Hepatocyte (in vitro differentiated cells): ENCODE results near the gene RALGDS. TPM values are rescaled to one million over a fixed set of nuclear protein-coding genes. Genes with fewer than 3 reads are reported as not detected.

ENCODE experiments used
- DNase-seq: peaks from one replicate; pipeline ENCODE4 v3.0.0-alpha.2; 2016; ENCODE audit warnings: low spot score
- H2AFZ ChIP-seq: fragments of 200-600 bp; sonication (generic); 2 replicates; pipeline ENCODE4 v1.6.0; 2016; ENCODE audit warnings: antibody characterized with exemption, mild to moderate bottlenecking
- H3K27ac ChIP-seq: fragments of 200-600 bp; sonication (generic); 2 replicates; pipeline ENCODE4 v1.5.1; 2016; ENCODE audit warnings: mild to moderate bottlenecking
- H3K27me3 ChIP-seq: fragments of 200-600 bp; sonication (generic); 2 replicates; pipeline ENCODE4 v1.6.1; 2016
- H3K36me3 ChIP-seq: fragments of 200-600 bp; sonication (generic); replicated peaks from 2 replicates; pipeline ENCODE4 v1.5.1; 2016; ENCODE audit warnings: low read depth; ENCODE audit not compliant: insufficient read depth
- H3K4me1 ChIP-seq: fragments of 200-600 bp; sonication (generic); 2 replicates; pipeline ENCODE4 v1.5.1; 2016; ENCODE audit warnings: mild to moderate bottlenecking, moderate library complexity; ENCODE audit not compliant: insufficient read depth
- H3K4me2 ChIP-seq: fragments of 200-600 bp; sonication (generic); 2 replicates; pipeline ENCODE4 v1.6.0; 2016
- H3K4me3 ChIP-seq: fragments of 200-600 bp; sonication (generic); 2 replicates; pipeline ENCODE4 v1.5.1; 2016; ENCODE audit warnings: mild to moderate bottlenecking
- H3K79me2 ChIP-seq: fragments of 200-600 bp; sonication (generic); 2 replicates; pipeline ENCODE4 v1.6.0; 2017; ENCODE audit warnings: mild to moderate bottlenecking
- H3K9me2 ChIP-seq: fragments of 200-600 bp; sonication (generic); replicated peaks from 2 replicates; pipeline ENCODE4 v1.6.0; 2017; ENCODE audit warnings: mild to moderate bottlenecking; ENCODE audit not compliant: insufficient read depth
- H3K9me3 ChIP-seq: fragments of 200-600 bp; sonication (generic); 2 replicates; pipeline ENCODE4 v1.5.1; 2016; ENCODE audit warnings: low read depth, mild to moderate bottlenecking
- H4K20me1 ChIP-seq: fragments of 200-600 bp; sonication (generic); 2 replicates; pipeline ENCODE4 v1.6.0; 2016; ENCODE audit warnings: mild to moderate bottlenecking; ENCODE audit not compliant: insufficient read depth, poor library complexity, severe bottlenecking
- EZH2 ChIP-seq: fragments of 200-600 bp; sonication (generic); IDR thresholded peaks from 2 replicates; pipeline ENCODE4 v1.6.1; 2016; ENCODE audit warnings: antibody characterized with exemption, mild to moderate bottlenecking, borderline replicate concordance
- EZH2phosphoT487 ChIP-seq: fragments of 200-600 bp; sonication (generic); IDR thresholded peaks from one replicate; pipeline ENCODE4 v1.6.1; 2018; ENCODE audit warnings: antibody characterized with exemption, mild to moderate bottlenecking, low read depth, moderate library complexity; ENCODE audit not compliant: unreplicated experiment, severe bottlenecking
- WGBS: methylation state at CpG from one replicate; pipeline ENCODE4 v1.1.6; 2016; ENCODE audit warnings: low lambda C conversion rate; ENCODE audit errors: missing lambda C conversion rate; 5-methylcytosine and 5-hydroxymethylcytosine counted together
- polyA plus RNA-seq: library from polyadenylated mRNA; unstranded; fragments of >200 nt; fragmentation: Nextera tagmentation; extraction: Ambion mirVana; gene quantifications from 2 replicates; pipeline ENCODE4 v1.2.1, GENCODE V29; 2016
- total RNA-seq: library from RNA; depleted of rRNA; stranded (reverse); fragments of >200 nt; gene quantifications from 2 replicates; pipeline ENCODE4 v1.2.3, GENCODE V29; 2014
- TF ChIP-seq, protein P1 (sequence below): fragments of 200-600 bp; sonication (generic); IDR thresholded peaks from 2 replicates; pipeline ENCODE4 v1.5.1; 2016; ENCODE audit warnings: antibody characterized with exemption, mild to moderate bottlenecking; ENCODE audit not compliant: poor library complexity

RALGDS gene
- total and polyA plus RNA-seq, 2 experiments from 2014 or later: 26.9 to 48.0 TPM

DNA sequence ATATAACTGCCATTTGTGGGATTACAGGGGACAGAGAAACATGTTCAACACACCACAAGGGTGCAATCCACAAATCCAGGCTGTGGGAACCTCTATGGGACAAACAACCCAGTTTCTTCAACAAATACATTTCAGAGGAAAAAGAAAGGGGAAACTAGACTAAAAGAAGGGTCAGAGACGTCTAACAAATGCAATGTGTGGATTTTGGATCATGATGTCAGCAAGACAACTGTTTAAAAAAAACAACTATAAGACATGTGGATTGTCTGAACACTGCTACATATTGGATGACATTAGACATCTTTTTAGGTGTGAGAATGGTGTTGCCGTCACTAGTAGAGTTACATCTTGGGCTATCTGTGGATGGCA, 3.9 kb upstream of the RALGDS start:
- TF ChIP-seq EZH2 (no peak), EZH2phosphoT487 (no peak)
- TF ChIP-seq, protein P1, sequence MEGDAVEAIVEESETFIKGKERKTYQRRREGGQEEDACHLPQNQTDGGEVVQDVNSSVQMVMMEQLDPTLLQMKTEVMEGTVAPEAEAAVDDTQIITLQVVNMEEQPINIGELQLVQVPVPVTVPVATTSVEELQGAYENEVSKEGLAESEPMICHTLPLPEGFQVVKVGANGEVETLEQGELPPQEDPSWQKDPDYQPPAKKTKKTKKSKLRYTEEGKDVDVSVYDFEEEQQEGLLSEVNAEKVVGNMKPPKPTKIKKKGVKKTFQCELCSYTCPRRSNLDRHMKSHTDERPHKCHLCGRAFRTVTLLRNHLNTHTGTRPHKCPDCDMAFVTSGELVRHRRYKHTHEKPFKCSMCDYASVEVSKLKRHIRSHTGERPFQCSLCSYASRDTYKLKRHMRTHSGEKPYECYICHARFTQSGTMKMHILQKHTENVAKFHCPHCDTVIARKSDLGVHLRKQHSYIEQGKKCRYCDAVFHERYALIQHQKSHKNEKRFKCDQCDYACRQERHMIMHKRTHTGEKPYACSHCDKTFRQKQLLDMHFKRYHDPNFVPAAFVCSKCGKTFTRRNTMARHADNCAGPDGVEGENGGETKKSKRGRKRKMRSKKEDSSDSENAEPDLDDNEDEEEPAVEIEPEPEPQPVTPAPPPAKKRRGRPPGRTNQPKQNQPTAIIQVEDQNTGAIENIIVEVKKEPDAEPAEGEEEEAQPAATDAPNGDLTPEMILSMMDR: no peak
- Histone ChIP-seq H3K79me2 (peaks cover 11% of the 10 kb centered on the region), H3K4me3 (no peak overlapping the region), H3K27ac (no peak overlapping the region), H2AFZ (no peak overlapping the region), H3K36me3 (no peaks in the 10 kb centered on the region), H4K20me1 (peaks cover 21% of the 10 kb centered on the region), H3K27me3 (no peaks in the 10 kb centered on the region), H3K9me2 (no peaks in the 10 kb centered on the region), H3K9me3 (no peaks in the 10 kb centered on the region), H3K4me1 (peaks cover 23% of the 10 kb centered on the region), H3K4me2 (no peak overlapping the region)
- WGBS: 91% methylated on average over 2 of the region's 2 CpGs
- no peak for DNase-seq

DNA sequence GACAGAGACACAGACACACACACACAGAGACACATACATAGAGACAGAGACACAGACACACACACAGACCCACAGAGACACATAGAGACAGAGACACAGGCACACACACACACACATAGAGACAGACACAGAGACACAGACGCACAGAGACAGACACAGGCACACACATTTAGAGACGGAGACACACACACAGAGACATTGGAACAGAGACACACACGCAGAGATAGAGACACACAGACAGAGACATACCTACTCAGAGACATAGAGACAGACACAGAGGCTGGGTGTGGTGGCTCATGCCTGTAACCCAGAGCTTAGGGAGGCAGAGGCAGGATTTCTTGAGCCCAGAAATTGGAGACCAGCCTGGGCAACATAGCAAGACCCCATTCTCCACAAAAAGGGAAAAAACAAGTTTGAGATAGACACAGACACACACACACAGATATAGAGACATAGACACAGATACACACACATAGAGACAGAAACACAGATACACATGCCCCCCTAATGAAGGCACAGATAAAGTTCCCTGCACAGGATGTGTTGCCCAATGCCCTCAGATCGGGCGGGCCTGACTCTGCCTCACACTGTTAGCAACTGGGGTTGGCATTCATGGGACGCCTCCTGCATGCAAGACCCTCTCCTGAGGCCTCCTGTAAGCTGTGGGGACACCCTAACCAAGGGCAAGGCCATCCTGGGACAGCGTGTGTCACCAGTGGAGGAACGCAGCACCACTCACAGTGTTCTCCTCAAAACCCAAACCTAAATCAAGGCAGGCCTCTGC, 3.3 kb upstream of the RALGDS start:
- Histone ChIP-seq H4K20me1 (peaks cover 24% of the 10 kb centered on the region), H3K79me2 (peaks cover 14% of the 10 kb centered on the region), H3K27ac (no peak overlapping the region), H3K27me3 (no peaks in the 10 kb centered on the region), H3K9me3 (no peaks in the 10 kb centered on the region), H3K4me3 (no peak overlapping the region), H3K36me3 (no peaks in the 10 kb centered on the region), H3K9me2 (no peaks in the 10 kb centered on the region), H3K4me2 (no peak overlapping the region), H3K4me1 (peaks cover 29% of the 10 kb centered on the region), H2AFZ (no peak overlapping the region)
- no peak for DNase-seq
- WGBS: 96% methylated on average over 8 of the region's 8 CpGs
- TF ChIP-seq EZH2 (no peak), EZH2phosphoT487 (no peak)
- TF ChIP-seq, protein P1: no peak

DNA sequence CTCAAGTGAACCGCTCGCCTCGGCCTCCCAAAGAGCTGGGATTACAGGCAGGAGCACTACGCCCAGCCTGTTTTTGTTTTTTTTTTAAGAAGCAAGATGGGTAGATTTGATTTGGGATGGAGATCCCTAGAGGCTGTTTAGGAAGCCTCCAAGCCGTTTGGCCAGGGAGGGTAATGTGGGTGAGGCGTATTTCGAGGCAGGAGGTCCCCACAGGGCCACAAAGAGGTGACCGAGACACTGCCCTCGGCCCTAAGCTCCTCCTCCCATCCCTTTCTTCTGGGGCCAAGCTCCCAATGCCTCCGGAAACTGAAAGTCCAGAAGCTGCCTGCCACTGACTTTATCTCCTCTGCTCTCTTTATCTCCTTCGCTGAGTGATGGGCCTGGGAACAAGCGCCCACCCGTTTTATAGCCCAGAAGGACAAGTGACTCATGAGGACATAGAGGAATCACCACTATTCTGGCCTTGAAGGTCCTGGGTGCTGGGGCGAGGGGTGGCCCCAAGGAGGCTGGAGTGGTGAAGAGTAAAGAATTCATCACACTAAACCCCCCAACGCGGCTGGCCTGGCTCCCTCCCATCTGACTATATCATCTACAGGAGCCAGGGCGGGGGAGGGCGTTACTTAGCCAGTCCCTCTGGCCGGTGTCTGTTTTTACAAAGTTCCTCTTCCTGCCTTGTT, 2.0 kb upstream of the RALGDS start:
- peak; percentile 86 for DNase-seq
- H3K27ac ChIP-seq: peak overlapping the region; percentile 80

More for the DNA sequence above, 2.0 kb upstream of the RALGDS start:
- no peak overlapping the region for H2AFZ ChIP-seq
- H3K4me3 ChIP-seq: no peak overlapping the region
- no peaks in the 10 kb centered on the region for H3K36me3 ChIP-seq
- no peaks in the 10 kb centered on the region for H3K9me2 ChIP-seq
- H3K79me2 ChIP-seq: peaks cover 20% of the 10 kb centered on the region
- peaks cover 25% of the 10 kb centered on the region for H4K20me1 ChIP-seq
- H3K4me1 ChIP-seq: peaks cover 40% of the 10 kb centered on the region
- H3K9me3 ChIP-seq: no peaks in the 10 kb centered on the region
- TF ChIP-seq EZH2 (no peak), EZH2phosphoT487 (no peak)
- TF ChIP-seq, protein P1: no peak
- peak overlapping the region; percentile 58 for H3K4me2 ChIP-seq
- no peaks in the 10 kb centered on the region for H3K27me3 ChIP-seq
- WGBS: 28% methylated on average over 19 of the region's 19 CpGs
